HG03095 (cell line): ENCODE results near the gene GGT6.
"Not testable (repeated sequence)": the region's sequence is repeated elsewhere in the genome, so short reads cannot be mapped to it uniquely, and the experiment has no call there.

ENCODE experiments used
- ATAC-seq: cut with Tn5 transposase; IDR thresholded peaks from one replicate; pipeline ENCODE4 v1.9.1; 2021; ENCODE audit warnings: moderate library complexity; ENCODE audit not compliant: unreplicated experiment

Gene GGT6

GRCh38 chr17:4560421-4560820, at the start of gene GGT6:
GGT6 (minus strand) TSS chr17:4560577; CDS start chr17:4560521, 56 bp downstream.
- no peak for ATAC-seq

GRCh38 chr17:4610162-4610561, 49.8 kb upstream of the GGT6 start:
- ATAC-seq = no peak

DNA sequence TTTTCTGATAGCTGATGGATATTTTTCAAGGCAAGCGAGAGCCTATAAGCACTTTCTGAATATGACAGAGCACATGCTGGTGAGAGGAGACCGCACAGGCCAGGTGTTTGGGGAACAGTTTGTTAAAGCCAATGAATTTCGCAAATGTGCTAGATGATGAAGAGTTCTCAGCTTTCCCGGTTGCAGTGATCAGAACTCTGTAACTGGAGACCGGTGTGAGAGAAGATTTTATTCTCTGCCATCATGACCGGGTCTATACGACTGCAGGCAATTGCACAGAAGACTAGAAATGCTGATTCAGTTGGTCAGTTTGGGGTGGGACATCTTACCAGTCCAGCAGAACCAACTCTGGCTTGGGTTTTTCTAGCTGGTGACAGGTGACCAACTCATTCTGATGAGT, 49.4 kb upstream of the GGT6 start:
- ATAC-seq = no peak

DNA sequence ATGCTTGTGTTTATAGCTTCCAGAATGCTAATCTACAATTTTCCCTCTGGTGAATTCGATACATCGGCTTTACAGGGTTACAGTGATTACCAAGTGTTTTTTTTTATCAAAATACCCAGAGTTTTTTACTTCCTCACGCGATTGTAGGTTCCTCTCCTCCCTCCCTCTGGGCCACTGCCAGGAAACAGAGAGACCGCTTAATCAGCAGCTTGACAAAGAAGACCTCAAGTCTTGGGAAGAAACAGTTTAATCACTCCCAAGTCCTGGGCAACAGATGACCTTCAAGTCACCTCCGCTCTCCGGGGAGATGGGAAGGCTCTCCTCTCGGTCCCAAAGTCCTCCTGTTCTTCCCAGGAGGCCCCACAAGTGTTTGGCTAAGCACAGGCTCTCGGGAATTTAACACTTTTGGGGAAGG, 47.4 kb upstream of the GGT6 start:
- ATAC-seq = no peak

GRCh38 chr17:4607261-4607741, 46.9 kb upstream of the GGT6 start:
- ATAC-seq = no peak

- ATAC-seq = no peak
Measured at GRCh38 chr17:4605826-4606225, 45.4 kb upstream of the GGT6 start.

- ATAC-seq = not testable (repeated sequence)
Measured at GRCh38 chr17:4604736-4605135, 44.4 kb upstream of the GGT6 start.

DNA sequence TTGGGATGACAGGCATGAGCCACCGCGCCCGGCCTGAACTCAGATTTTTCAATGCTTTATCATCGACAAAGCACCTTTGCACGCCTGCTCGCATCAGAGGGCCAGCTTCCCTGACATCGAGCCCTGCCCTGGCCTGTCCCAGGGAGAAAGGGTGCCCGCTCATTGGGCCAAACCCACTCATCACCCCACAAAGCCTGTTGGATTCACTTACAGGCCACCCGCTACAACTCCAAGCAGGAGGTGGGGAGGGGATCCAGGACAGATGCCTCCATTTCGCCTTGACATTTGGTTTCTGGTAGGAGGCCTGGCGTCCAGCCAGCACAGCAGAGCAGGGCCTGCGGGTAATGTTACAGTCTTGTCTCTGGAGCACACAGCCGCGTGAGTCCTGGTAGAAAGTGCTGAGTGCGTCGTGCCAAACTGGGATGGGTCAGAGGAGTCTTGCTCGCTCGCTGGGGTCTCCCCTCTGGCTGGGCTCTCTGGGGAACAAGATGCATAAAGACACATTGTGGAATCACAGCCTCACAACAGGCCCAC, 43.8 kb upstream of the GGT6 start:
- no peak for ATAC-seq

- ATAC-seq = no peak
Measured at GRCh38 chr17:4602041-4602440, 41.7 kb upstream of the GGT6 start.

- no peak for ATAC-seq
Measured at GRCh38 chr17:4601326-4601725, 40.9 kb upstream of the GGT6 start.

DNA sequence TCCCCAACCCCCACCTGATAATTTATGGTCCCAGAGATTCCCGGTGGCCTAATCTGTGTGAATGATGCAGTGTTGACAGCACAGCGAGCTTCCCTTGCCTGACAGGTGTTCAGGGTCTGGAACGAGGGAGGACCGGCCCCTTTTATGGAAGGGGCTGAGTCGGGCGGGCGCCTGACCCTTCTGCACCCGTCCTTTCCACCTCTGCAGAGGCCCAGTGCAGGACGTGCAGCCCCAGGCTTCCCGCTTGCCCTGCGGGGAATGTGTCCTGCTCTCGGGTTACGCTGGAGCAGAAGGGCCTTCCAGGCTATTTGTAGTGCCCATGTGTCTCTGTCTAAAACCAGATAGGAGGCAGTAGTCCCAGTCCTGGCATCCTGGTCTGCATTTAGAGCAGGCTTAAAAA, 40.2 kb upstream of the GGT6 start:
- ATAC-seq = no peak

DNA sequence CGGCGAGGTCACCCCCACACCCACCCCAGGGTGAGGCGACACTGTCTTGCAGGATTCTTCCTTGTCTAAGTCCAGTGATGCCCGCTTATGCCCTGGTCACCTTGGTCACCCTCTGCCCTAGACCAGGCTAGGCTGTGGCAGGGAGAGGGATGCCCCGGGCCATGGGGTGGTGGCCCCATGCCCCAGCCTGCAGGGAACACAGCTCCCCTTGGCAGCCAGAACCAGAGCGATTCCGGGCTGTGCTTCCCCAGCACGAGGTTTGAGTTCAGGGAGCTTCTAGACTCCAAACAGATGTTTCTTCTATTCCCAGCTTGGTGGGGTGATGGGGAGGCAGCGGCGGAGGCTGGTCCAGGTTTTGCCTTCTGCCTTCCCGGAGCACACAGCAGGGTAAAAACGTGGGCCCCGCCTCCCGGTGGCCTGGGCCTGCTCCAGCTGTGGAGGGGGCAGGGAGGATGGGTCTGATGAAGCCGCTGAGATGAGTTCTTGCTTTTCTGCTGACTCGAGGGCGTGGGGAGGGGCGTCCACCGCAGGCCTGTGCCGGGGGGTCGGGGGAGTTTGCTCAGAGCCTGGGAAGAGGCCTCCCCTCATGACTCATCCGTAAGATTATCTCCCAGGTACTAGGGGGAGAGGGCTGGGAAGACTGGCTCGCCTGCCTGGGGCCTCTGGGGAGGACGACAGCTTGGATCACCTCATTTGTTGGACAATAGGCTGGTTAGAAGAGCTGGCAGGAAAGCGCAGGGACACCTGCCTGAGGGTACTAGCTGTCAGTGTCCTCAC, 39.3 kb upstream of the GGT6 start:
- ATAC-seq = no peak

GRCh38 chr17:4598776-4599504, 38.6 kb upstream of the GGT6 start:
- ATAC-seq = no peak

DNA sequence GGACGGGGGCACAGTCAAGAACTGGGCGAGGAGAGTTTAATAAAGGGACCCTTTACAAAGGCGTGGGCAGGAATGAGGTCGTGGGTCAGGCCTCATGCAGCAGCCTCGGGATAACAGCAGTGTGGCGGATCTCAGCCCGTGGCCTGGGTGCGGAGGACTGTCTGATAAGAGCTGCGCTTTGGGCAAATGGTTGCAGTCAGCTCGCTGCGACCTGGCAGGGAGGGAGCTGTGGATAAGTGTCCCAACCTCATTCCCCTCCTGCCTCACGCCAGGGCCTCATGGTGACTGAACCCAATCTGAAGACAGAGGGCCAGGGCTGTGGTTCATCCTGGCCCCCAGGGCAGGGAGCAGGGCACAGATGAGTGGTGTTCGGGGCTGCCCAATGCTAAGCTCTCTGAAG, 37.6 kb upstream of the GGT6 start:
- no peak for ATAC-seq

GRCh38 chr17:4596636-4597380, 36.4 kb upstream of the GGT6 start:
- ATAC-seq = no peak

GRCh38 chr17:4595685-4596342, 35.4 kb upstream of the GGT6 start:
- not testable (repeated sequence) for ATAC-seq

GRCh38 chr17:4594931-4595684, 34.7 kb upstream of the GGT6 start:
- ATAC-seq = no peak

DNA sequence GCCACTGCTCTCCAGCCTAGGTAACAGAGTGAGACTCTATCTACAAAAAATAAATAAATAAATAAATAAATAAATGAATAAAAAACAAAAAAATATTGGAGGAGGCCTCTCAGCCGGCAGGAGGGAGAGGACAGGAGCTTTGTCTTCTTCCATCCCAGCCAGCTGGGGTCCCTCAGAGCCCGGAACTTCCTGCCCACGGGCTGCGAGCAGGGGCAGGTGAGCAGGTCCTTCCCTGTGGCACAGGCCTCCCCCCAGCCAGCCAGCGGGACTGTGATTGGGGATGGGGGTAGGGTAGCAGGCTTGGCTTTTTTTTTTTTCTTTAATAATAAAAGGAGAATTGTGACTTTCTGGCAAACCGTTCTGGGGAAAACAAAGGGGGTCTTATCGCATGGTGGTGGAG, 34.0 kb upstream of the GGT6 start:
- ATAC-seq = no peak

DNA sequence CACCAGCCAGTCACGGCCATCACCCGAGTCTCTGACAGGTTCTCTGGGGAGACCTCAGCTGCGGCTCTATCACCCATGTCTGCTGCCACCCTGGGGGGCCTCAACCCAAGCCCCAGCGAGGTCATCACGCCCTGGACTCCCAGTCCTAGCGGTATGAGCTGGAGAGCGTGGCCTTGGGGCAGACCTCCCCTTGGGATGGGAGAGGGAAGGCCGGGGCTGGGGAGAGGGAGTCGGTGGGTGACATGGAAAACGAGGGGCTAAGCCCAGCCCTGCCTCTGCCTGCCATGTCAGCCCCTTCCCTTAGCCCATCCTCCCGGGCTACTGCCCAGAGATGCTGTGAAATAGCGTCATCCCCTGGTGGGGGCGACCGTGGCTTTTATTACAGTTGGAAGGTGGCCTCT, 32.6 kb upstream of the GGT6 start:
- no peak for ATAC-seq
